Measurements from ENCODE around the gene CES1.

DNA sequence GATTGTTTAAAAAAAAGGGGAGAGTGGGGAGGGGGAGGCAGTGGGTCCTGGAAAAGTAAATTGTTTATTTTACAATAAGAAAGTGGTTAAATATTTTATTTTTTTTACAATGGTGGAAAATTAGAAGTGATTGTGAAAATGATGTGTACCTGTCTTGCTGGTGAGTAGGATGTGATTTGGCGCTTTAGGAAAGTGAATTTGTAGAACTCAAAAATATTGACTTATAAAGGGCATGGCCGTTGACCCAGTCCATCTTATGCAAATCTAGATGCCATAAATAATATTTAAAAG lies 10.2 kb upstream of the CES1 start:
- TF ChIP-seq POLR2A (IDR thresholded peaks at IDR 0.05; ENCODE audit: low read depth, low read length) (no peak), POLR2AphosphoS5 (IDR thresholded peaks at IDR 0.05; ENCODE audit: low read depth, low read length) (no peak), TAF1 (IDR thresholded peaks at IDR 0.05; ENCODE audit: borderline replicate concordance, low read depth, low read length) (no peak)
